HEK293 (cell line): Measurements from ENCODE around the gene MRPL34.
A peak's percentile ranks its signal among the peaks of the same experiment; 100 is the strongest.

Experiments
- GFI1B ChIP-seq: fragments of 450-650 bp; formaldehyde crosslinking; IDR thresholded peaks from 2 replicates; pipeline ENCODE4 v1.5.1; 2016; ENCODE audit warnings: missing biosample characterization, missing genetic modification characterization
- MEIS1 ChIP-seq: sonication (generic); formaldehyde crosslinking; IDR thresholded peaks from 2 replicates; pipeline ENCODE4 v1.8.1; 2022; ENCODE audit warnings: missing genetic modification reagents, mild to moderate bottlenecking, borderline replicate concordance
- OSR2 ChIP-seq: fragments of 450-650 bp; formaldehyde crosslinking; IDR thresholded peaks from 2 replicates; pipeline ENCODE4 v1.5.1; 2016; ENCODE audit warnings: missing biosample characterization, missing genetic modification characterization
- PRDM4 ChIP-seq: fragments of 450-650 bp; formaldehyde crosslinking; IDR thresholded peaks from 2 replicates; pipeline ENCODE4 v1.5.1; 2017; ENCODE audit warnings: missing biosample characterization, missing genetic modification characterization
- ZBTB44 ChIP-seq: fragments of 450-650 bp; IDR thresholded peaks from 2 replicates; pipeline ENCODE4 v1.5.1; 2018; ENCODE audit warnings: missing biosample characterization, mild to moderate bottlenecking, missing genetic modification characterization
- ZNF10 ChIP-seq: fragments of 450-650 bp; formaldehyde crosslinking; IDR thresholded peaks from 2 replicates; pipeline ENCODE4 v1.5.1; 2017; ENCODE audit warnings: missing biosample characterization, missing genetic modification characterization
- ZNF140 ChIP-seq: fragments of 450-650 bp; formaldehyde crosslinking; IDR thresholded peaks from 2 replicates; pipeline ENCODE4 v1.5.1; 2016; ENCODE audit warnings: missing biosample characterization, missing genetic modification characterization
- ZNF18 ChIP-seq: fragments of 450-650 bp; formaldehyde crosslinking; IDR thresholded peaks from 2 replicates; pipeline ENCODE4 v1.5.1; 2016; ENCODE audit warnings: missing biosample characterization, missing genetic modification characterization
- ZNF2 ChIP-seq: fragments of 450-650 bp; formaldehyde crosslinking; IDR thresholded peaks from 2 replicates; pipeline ENCODE4 v1.5.1; 2016; ENCODE audit warnings: missing biosample characterization, missing genetic modification characterization
- ZNF202 ChIP-seq: fragments of 450-650 bp; formaldehyde crosslinking; IDR thresholded peaks from 2 replicates; pipeline ENCODE4 v1.5.1; 2016; ENCODE audit warnings: missing biosample characterization, missing genetic modification characterization, borderline replicate concordance
- ZNF221 ChIP-seq: fragments of 450-650 bp; formaldehyde crosslinking; IDR thresholded peaks from 2 replicates; pipeline ENCODE4 v1.5.1; 2017; ENCODE audit warnings: missing biosample characterization, missing genetic modification characterization, borderline replicate concordance
- ZNF23 ChIP-seq: fragments of 450-650 bp; formaldehyde crosslinking; IDR thresholded peaks from 2 replicates; pipeline ENCODE4 v1.5.1; 2016; ENCODE audit warnings: missing biosample characterization, missing genetic modification characterization, borderline replicate concordance
- ZNF473 ChIP-seq: fragments of 450-650 bp; formaldehyde crosslinking; IDR thresholded peaks from 2 replicates; pipeline ENCODE4 v1.5.1; 2017; ENCODE audit warnings: missing biosample characterization, missing genetic modification characterization
- ZNF510 ChIP-seq: fragments of 450-650 bp; formaldehyde crosslinking; IDR thresholded peaks from 2 replicates; pipeline ENCODE4 v1.5.1; 2018; ENCODE audit warnings: mild to moderate bottlenecking, missing genetic modification characterization, missing biosample characterization; ENCODE audit not compliant: insufficient replicate concordance
- ZNF530 ChIP-seq: fragments of 450-650 bp; formaldehyde crosslinking; IDR thresholded peaks from 2 replicates; pipeline ENCODE4 v1.5.1; 2016; ENCODE audit warnings: low read depth, missing biosample characterization, missing genetic modification characterization
- ZNF658 ChIP-seq: fragments of 450-650 bp; formaldehyde crosslinking; IDR thresholded peaks from 2 replicates; pipeline ENCODE4; 2016; ENCODE audit warnings: missing biosample characterization, missing genetic modification characterization
- ZNF664 ChIP-seq: fragments of 450-650 bp; formaldehyde crosslinking; IDR thresholded peaks from 2 replicates; pipeline ENCODE4 v1.5.1; 2016; ENCODE audit warnings: missing biosample characterization, missing genetic modification characterization
- ZNF776 ChIP-seq: fragments of 450-650 bp; formaldehyde crosslinking; IDR thresholded peaks from 2 replicates; pipeline ENCODE4 v1.5.0; 2017; ENCODE audit warnings: missing biosample characterization, missing genetic modification characterization, borderline replicate concordance
- ZNF785 ChIP-seq: fragments of 450-650 bp; formaldehyde crosslinking; IDR thresholded peaks from 2 replicates; pipeline ENCODE4 v1.5.1; 2016; ENCODE audit warnings: missing biosample characterization, missing genetic modification characterization
- ZNF843 ChIP-seq: fragments of 450-650 bp; formaldehyde crosslinking; IDR thresholded peaks from 2 replicates; pipeline ENCODE4 v1.5.1; 2016; ENCODE audit warnings: missing biosample characterization, missing genetic modification characterization
- TF ChIP-seq, protein P1 (sequence below): fragments of 450-650 bp; formaldehyde crosslinking; IDR thresholded peaks from 2 replicates; pipeline ENCODE4 v1.5.0; 2017; ENCODE audit warnings: missing biosample characterization, missing genetic modification characterization, borderline replicate concordance
- TF ChIP-seq, protein P2 (sequence below): fragments of 450-650 bp; formaldehyde crosslinking; optimal IDR thresholded peaks from 2 replicates; pipeline ENCODE3; 2016; ENCODE audit warnings: missing biosample characterization, mild to moderate bottlenecking, missing genetic modification characterization
- TF ChIP-seq, protein P3 (sequence below): sonication (generic); formaldehyde crosslinking; IDR thresholded peaks from 2 replicates; pipeline ENCODE4 v1.8.1; 2022; ENCODE audit warnings: mild to moderate bottlenecking, moderate library complexity, missing genetic modification reagents
- TF ChIP-seq, protein P4 (sequence below): fragments of 450-650 bp; formaldehyde crosslinking; IDR thresholded peaks from 2 replicates; pipeline ENCODE4 v1.5.1; 2016; ENCODE audit warnings: missing biosample characterization, missing genetic modification characterization, borderline replicate concordance
- TF ChIP-seq, protein P5 (sequence below): fragments of 450-650 bp; formaldehyde crosslinking; IDR thresholded peaks from 2 replicates; pipeline ENCODE4 v1.5.1; 2017; ENCODE audit warnings: missing biosample characterization, missing genetic modification characterization

The MRPL34 gene

GRCh38 chr19:17305216-17305516 is 506 bp upstream of the MRPL34 start (continued):
- TF ChIP-seq, protein P1, sequence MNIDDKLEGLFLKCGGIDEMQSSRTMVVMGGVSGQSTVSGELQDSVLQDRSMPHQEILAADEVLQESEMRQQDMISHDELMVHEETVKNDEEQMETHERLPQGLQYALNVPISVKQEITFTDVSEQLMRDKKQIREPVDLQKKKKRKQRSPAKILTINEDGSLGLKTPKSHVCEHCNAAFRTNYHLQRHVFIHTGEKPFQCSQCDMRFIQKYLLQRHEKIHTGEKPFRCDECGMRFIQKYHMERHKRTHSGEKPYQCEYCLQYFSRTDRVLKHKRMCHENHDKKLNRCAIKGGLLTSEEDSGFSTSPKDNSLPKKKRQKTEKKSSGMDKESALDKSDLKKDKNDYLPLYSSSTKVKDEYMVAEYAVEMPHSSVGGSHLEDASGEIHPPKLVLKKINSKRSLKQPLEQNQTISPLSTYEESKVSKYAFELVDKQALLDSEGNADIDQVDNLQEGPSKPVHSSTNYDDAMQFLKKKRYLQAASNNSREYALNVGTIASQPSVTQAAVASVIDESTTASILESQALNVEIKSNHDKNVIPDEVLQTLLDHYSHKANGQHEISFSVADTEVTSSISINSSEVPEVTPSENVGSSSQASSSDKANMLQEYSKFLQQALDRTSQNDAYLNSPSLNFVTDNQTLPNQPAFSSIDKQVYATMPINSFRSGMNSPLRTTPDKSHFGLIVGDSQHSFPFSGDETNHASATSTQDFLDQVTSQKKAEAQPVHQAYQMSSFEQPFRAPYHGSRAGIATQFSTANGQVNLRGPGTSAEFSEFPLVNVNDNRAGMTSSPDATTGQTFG (tag by site-specific recombination) = no peak
- TF ChIP-seq, protein P2, sequence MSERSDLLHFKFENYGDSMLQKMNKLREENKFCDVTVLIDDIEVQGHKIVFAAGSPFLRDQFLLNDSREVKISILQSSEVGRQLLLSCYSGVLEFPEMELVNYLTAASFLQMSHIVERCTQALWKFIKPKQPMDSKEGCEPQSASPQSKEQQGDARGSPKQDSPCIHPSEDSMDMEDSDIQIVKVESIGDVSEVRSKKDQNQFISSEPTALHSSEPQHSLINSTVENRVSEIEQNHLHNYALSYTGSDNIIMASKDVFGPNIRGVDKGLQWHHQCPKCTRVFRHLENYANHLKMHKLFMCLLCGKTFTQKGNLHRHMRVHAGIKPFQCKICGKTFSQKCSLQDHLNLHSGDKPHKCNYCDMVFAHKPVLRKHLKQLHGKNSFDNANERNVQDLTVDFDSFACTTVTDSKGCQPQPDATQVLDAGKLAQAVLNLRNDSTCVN (tag by site-specific recombination) = no peak
- TF ChIP-seq ZNF473 (tag by site-specific recombination) (no peak), ZNF843 (tag by site-specific recombination) (no peak; the same call in 1 of the 2 replicates), ZNF658 (tag by site-specific recombination) (no peak), ZNF510 (tag by site-specific recombination) (no peak), ZBTB44 (peak; percentile 91; the same call in 1 of the 2 replicates), ZNF202 (no peak), ZNF2 (tag by site-specific recombination) (no peak; the same call in 1 of the 2 replicates), ZNF221 (tag by site-specific recombination) (no peak), ZNF18 (tag by site-specific recombination) (no peak), OSR2 (tag by site-specific recombination) (no peak), PRDM4 (tag by site-specific recombination) (peak; percentile 51), ZNF530 (tag by site-specific recombination) (no peak), ZNF664 (tag by site-specific recombination) (no peak), ZNF10 (tag by site-specific recombination) (0 out of 2 replicates have a peak, but pooled peaks have one; percentile 32), ZNF140 (tag by site-specific recombination) (no peak), GFI1B (no peak), MEIS1 (CRISPR knock-in tag) (no peak), ZNF785 (tag by site-specific recombination) (peak; percentile 66; the same call in 1 of the 2 replicates), ZNF23 (tag by site-specific recombination) (no peak), ZNF776 (tag by site-specific recombination) (no peak)
- TF ChIP-seq, protein P3, sequence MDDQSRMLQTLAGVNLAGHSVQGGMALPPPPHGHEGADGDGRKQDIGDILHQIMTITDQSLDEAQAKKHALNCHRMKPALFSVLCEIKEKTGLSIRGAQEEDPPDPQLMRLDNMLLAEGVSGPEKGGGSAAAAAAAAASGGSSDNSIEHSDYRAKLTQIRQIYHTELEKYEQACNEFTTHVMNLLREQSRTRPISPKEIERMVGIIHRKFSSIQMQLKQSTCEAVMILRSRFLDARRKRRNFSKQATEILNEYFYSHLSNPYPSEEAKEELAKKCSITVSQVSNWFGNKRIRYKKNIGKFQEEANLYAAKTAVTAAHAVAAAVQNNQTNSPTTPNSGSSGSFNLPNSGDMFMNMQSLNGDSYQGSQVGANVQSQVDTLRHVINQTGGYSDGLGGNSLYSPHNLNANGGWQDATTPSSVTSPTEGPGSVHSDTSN (CRISPR knock-in tag) = no peak
- TF ChIP-seq, protein P4, sequence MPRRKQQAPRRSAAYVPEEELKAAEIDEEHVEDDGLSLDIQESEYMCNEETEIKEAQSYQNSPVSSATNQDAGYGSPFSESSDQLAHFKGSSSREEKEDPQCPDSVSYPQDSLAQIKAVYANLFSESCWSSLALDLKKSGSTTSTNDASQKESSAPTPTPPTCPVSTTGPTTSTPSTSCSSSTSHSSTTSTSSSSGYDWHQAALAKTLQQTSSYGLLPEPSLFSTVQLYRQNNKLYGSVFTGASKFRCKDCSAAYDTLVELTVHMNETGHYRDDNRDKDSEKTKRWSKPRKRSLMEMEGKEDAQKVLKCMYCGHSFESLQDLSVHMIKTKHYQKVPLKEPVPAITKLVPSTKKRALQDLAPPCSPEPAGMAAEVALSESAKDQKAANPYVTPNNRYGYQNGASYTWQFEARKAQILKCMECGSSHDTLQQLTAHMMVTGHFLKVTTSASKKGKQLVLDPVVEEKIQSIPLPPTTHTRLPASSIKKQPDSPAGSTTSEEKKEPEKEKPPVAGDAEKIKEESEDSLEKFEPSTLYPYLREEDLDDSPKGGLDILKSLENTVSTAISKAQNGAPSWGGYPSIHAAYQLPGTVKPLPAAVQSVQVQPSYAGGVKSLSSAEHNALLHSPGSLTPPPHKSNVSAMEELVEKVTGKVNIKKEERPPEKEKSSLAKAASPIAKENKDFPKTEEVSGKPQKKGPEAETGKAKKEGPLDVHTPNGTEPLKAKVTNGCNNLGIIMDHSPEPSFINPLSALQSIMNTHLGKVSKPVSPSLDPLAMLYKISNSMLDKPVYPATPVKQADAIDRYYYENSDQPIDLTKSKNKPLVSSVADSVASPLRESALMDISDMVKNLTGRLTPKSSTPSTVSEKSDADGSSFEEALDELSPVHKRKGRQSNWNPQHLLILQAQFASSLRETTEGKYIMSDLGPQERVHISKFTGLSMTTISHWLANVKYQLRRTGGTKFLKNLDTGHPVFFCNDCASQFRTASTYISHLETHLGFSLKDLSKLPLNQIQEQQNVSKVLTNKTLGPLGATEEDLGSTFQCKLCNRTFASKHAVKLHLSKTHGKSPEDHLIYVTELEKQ (tag by site-specific recombination) = no peak
- TF ChIP-seq, protein P5, sequence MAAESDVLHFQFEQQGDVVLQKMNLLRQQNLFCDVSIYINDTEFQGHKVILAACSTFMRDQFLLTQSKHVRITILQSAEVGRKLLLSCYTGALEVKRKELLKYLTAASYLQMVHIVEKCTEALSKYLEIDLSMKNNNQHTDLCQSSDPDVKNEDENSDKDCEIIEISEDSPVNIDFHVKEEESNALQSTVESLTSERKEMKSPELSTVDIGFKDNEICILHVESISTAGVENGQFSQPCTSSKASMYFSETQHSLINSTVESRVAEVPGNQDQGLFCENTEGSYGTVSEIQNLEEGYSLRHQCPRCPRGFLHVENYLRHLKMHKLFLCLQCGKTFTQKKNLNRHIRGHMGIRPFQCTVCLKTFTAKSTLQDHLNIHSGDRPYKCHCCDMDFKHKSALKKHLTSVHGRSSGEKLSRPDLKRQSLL (tag by site-specific recombination) = no peak
